OCI-LY7 (cell line): ENCODE results near the gene DNAJB1. TPM values are rescaled to one million over a fixed set of nuclear protein-coding genes. Genes with fewer than 3 reads are reported as not detected.

Source experiments
- BruUV-seq: library from RNA; stranded (reverse); fragments of 400-500 nt; replicated peaks from 2 replicates; lab custom pipeline; 2021; lab: Mats Ljungman, UMichigan
- CTCF ChIA-PET: fragments of 300-600 bp; sonication (Branson Sonifier 250); formaldehyde crosslinking; loops from one replicate; lab custom pipeline; 2022; ENCODE audit warnings: antibody characterized with exemption; ENCODE audit not compliant: unreplicated experiment; lab: Charles Lee
- POLR2A ChIA-PET: fragments of 300-600 bp; sonication (Branson Sonifier 250); formaldehyde crosslinking; loops from one replicate; lab custom pipeline; 2022; ENCODE audit warnings: antibody characterized with exemption; lab: Charles Lee
- DNase-seq: peaks from one replicate; pipeline ENCODE4 v3.0.0-alpha.2; 2015; ENCODE audit warnings: low spot score
- H2AFZ ChIP-seq: fragments of 200-600 bp; sonication (generic), shearing (Covaris generic); 2 replicates; pipeline ENCODE4 v1.6.1; 2014; ENCODE audit warnings: mild to moderate bottlenecking, antibody characterized with exemption, low read length, moderate library complexity
- H3K27ac ChIP-seq: fragments of 200-600 bp; sonication (generic); 2 replicates; pipeline ENCODE4 v1.5.1; 2014; ENCODE audit warnings: mixed run types, low read depth, mild to moderate bottlenecking, moderate library complexity, low read length, inconsistent platforms; ENCODE audit not compliant: poor library complexity, severe bottlenecking
- H3K36me3 ChIP-seq: fragments of 200-600 bp; sonication (generic); 2 replicates; pipeline ENCODE4 v1.6.1; 2014; ENCODE audit warnings: mild to moderate bottlenecking, antibody characterized with exemption, low read length, moderate library complexity, mixed read lengths; ENCODE audit not compliant: insufficient read depth
- H3K4me1 ChIP-seq: fragments of 200-600 bp; sonication (generic); 2 replicates; pipeline ENCODE4 v1.5.1; 2014; ENCODE audit warnings: mild to moderate bottlenecking, low read length; ENCODE audit not compliant: insufficient read depth, poor library complexity, severe bottlenecking
- H3K4me2 ChIP-seq: fragments of 200-600 bp; sonication (generic); 2 replicates; pipeline ENCODE4 v1.6.1; 2014; ENCODE audit warnings: mild to moderate bottlenecking, low read length
- H3K4me3 ChIP-seq: fragments of 200-600 bp; sonication (generic); 2 replicates; pipeline ENCODE4 v1.5.1; 2014; ENCODE audit warnings: mild to moderate bottlenecking, low read depth, low read length; ENCODE audit not compliant: poor library complexity, severe bottlenecking
- H3K79me2 ChIP-seq: fragments of 200-600 bp; sonication (generic); 2 replicates; pipeline ENCODE4 v1.6.1; 2016; ENCODE audit warnings: low read depth, mild to moderate bottlenecking, low read length, moderate library complexity, mixed read lengths; ENCODE audit not compliant: insufficient read depth
- H3K9me2 ChIP-seq: fragments of 200-600 bp; sonication (generic); 2 replicates; pipeline ENCODE4 v1.6.1; 2016; ENCODE audit warnings: mild to moderate bottlenecking, low read length, mixed read lengths; ENCODE audit not compliant: insufficient read depth
- H3K9me3 ChIP-seq: fragments of 200-600 bp; sonication (generic); 2 replicates; pipeline ENCODE4 v1.6.1; 2014; ENCODE audit warnings: mild to moderate bottlenecking, mixed run types, low read length, mixed read lengths
- H4K20me1 ChIP-seq: fragments of 200-600 bp; sonication (generic); 2 replicates; pipeline ENCODE4 v1.6.1; 2014; ENCODE audit warnings: mild to moderate bottlenecking, antibody characterized with exemption, low read length, moderate library complexity, mixed read lengths; ENCODE audit not compliant: insufficient read depth
- CTCF ChIP-seq: fragments of 200-600 bp; sonication (generic); conservative IDR thresholded peaks from 2 replicates; pipeline ENCODE4 v1.5.1; 2014; ENCODE audit warnings: mild to moderate bottlenecking, antibody characterized with exemption, low read length, moderate library complexity, mixed read lengths
- EZH2phosphoT487 ChIP-seq: fragments of 200-600 bp; sonication (generic); IDR thresholded peaks from 2 replicates; pipeline ENCODE4 v1.6.1; 2018; ENCODE audit warnings: low read depth, borderline replicate concordance, mild to moderate bottlenecking, mixed run types, antibody characterized with exemption, low read length, moderate library complexity, mixed read lengths
- intact Hi-C: fragments of 100-400 bp; cut with micrococcal nuclease; formaldehyde crosslinking; loops from one replicate; pipeline ENCODE4 v1.10.0; 2022; ENCODE audit not compliant: unreplicated experiment
- total RNA-seq, 2 experiments: library from RNA; depleted of rRNA in 1 of 2; stranded (reverse); fragments of >200 nt in 1 of 2; shearing (Covaris generic) in 1 of 2; gene quantifications; 2 replicates each; pipeline ENCODE4 v1.2.3, GENCODE V29; 2014 to 2022

DNAJB1 gene
- total RNA-seq, 2 experiments from 2014 or later, result 63.7 to 76.7 TPM

- ChIA-PET POLR2A (no interaction called here), CTCF (no interaction called here)
- Histone ChIP-seq H3K4me1 (peaks cover 36% of the 10 kb centered on the region), H3K4me3 (no peak overlapping the region), H4K20me1 (peaks cover 4% of the 10 kb centered on the region), H3K4me2 (no peak overlapping the region), H3K79me2 (peaks cover 16% of the 10 kb centered on the region), H3K9me3 (no peaks in the 10 kb centered on the region), H2AFZ (no peak overlapping the region), H3K27ac (no peak overlapping the region), H3K9me2 (no peaks in the 10 kb centered on the region), H3K36me3 (peaks cover 38% of the 10 kb centered on the region)
- no TSS peak for BruUV-seq
- no peak for TF ChIP-seq CTCF
- no peak for TF ChIP-seq EZH2phosphoT487
- no peak for DNase-seq
- intact Hi-C loops, result no loop called here
Measured at GRCh38 chr19:14511229-14511593, 7.0 kb downstream of the DNAJB1 start.

DNA sequence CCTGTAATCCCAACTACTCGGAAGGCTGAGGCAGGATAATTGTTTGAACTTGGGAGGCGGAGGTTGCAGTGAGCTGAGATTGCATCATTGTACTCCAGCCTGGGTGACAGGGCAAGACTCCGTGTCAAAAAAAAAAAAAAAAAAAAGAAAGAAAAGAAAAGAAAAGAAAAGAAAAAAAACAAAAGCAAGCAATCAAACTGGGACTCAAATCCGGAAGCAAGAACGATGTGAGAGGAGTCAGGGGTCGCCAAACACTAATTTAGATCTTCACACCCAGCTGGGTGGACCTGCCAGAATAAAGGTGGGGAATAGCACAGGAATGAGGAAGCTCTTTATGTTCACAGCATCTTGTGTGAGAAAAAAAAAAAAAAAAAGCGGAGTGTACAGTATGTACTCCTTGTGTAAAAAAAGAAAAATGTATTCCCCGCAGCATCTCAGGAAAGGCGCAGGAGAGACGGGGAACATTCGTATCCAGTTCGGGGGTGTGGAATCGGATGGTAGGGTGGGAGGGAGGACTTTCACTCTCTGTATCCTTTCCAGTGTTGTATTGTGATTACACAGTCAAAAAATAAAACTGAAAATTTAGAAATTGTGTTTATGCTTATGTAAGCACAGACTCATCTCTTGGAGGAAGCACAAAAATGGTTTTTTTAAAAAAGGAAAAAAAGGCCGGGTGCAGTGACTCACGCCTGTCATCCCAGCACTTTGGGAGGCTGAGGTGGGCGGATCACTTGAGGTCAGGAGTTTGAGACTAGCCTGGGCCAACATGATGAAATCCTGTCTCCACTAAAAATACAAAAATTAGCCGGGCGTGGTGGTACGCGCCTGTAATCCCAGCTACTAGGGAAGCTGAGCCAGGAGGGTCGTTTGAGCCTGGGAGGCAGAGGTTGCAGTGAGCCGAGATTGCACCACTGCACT, 7.6 kb downstream of the DNAJB1 start:
- intact Hi-C loops, result no loop called here
- peaks cover 34% of the 10 kb centered on the region for H3K4me1 ChIP-seq
- no peak overlapping the region for H3K4me3 ChIP-seq
- no peaks in the 10 kb centered on the region; the same call in none of the 2 replicates for H4K20me1 ChIP-seq
- no peaks in the 10 kb centered on the region for H3K9me2 ChIP-seq
- no peak overlapping the region for H3K4me2 ChIP-seq
- H2AFZ ChIP-seq, result no peak overlapping the region
- peaks cover 31% of the 10 kb centered on the region for H3K36me3 ChIP-seq
- ChIA-PET POLR2A (interaction anchor here (0.7 to 0.8 kb wide), 2 partner anchors 10 to 1842 kb away, joined by 3 read pairs; a partner anchor contains a TSS), CTCF (no interaction called here)
- TF ChIP-seq CTCF (no peak), EZH2phosphoT487 (no peak)
- no peak overlapping the region for H3K27ac ChIP-seq
- BruUV-seq, result no TSS peak
- H3K9me3 ChIP-seq, result no peaks in the 10 kb centered on the region
- DNase-seq, result no peak
- peaks cover 9% of the 10 kb centered on the region; the same call in 1 of the 2 replicates for H3K79me2 ChIP-seq
